Hepatocyte (in vitro differentiated cells): Measurements from ENCODE around the gene CRKL.

Experiments used
- EZH2 ChIP-seq: fragments of 200-600 bp; sonication (generic); IDR thresholded peaks from 2 replicates; pipeline ENCODE4 v1.6.1; 2016; ENCODE audit warnings: antibody characterized with exemption, mild to moderate bottlenecking, borderline replicate concordance
- EZH2phosphoT487 ChIP-seq: fragments of 200-600 bp; sonication (generic); IDR thresholded peaks from one replicate; pipeline ENCODE4 v1.6.1; 2018; ENCODE audit warnings: antibody characterized with exemption, mild to moderate bottlenecking, low read depth, moderate library complexity; ENCODE audit not compliant: unreplicated experiment, severe bottlenecking
- TF ChIP-seq, protein P1 (sequence below): fragments of 200-600 bp; sonication (generic); IDR thresholded peaks from 2 replicates; pipeline ENCODE4 v1.5.1; 2016; ENCODE audit warnings: antibody characterized with exemption, mild to moderate bottlenecking; ENCODE audit not compliant: poor library complexity

DNA sequence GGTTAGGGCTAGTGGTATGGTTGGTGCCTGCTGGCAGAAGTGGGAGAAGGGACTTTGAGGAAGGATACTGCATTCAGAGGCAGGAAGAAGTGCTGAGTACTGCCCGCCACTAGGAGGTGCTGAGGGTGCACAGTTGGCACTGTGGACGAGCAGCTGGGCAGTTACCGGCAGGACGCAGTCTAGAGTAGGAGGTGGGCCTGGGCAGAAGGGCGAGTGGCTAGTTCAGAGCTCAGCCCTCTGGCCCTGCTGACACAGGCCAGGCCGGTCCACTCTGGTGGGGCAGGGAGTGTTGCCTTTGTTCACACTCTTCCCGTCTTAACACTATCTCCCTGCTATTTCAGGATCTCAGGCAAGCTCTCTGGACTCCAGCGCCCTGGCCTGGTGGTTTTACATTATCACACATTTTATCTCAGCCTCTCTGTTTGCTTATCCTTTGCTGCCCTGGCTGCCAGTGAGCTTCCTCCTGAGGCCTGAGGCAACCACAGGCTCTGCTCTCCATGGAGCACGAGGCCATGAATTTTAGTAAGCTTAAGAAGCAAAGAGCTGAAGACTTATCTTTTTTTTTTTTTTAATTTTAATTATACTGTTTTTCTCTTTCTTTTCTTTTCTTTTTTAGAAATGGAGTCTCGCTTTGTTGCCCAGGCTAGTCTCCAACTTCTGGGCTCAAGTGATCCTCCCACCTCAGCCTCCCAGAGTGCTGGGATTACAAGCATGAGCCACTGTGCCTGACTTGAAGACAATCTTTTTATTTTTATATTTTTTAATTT, 31.5 kb upstream of the CRKL start:
- TF ChIP-seq EZH2phosphoT487, result no peak
- TF ChIP-seq, protein P1, sequence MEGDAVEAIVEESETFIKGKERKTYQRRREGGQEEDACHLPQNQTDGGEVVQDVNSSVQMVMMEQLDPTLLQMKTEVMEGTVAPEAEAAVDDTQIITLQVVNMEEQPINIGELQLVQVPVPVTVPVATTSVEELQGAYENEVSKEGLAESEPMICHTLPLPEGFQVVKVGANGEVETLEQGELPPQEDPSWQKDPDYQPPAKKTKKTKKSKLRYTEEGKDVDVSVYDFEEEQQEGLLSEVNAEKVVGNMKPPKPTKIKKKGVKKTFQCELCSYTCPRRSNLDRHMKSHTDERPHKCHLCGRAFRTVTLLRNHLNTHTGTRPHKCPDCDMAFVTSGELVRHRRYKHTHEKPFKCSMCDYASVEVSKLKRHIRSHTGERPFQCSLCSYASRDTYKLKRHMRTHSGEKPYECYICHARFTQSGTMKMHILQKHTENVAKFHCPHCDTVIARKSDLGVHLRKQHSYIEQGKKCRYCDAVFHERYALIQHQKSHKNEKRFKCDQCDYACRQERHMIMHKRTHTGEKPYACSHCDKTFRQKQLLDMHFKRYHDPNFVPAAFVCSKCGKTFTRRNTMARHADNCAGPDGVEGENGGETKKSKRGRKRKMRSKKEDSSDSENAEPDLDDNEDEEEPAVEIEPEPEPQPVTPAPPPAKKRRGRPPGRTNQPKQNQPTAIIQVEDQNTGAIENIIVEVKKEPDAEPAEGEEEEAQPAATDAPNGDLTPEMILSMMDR, result peak; percentile 73
- TF ChIP-seq EZH2, result no peak
